Neural cell (in vitro differentiated cells): ENCODE measurements around the gene SACM1L. TPM values are rescaled to one million over a fixed set of nuclear protein-coding genes. Genes with fewer than 3 reads are reported as not detected.

ENCODE experiments used
- H2AFZ ChIP-seq: fragments of 200-600, 300-800 bp; sonication (generic), shearing (Covaris generic); 2 replicates; pipeline ENCODE4 v1.6.0; 2014; ENCODE audit warnings: low read depth, mild to moderate bottlenecking, antibody characterized with exemption, low read length, moderate library complexity
- H3F3A ChIP-seq: fragments of 200-600 bp; shearing (Covaris generic); 2 replicates; pipeline ENCODE4 v1.6.1; 2016; ENCODE audit warnings: mild to moderate bottlenecking, moderate library complexity, mixed read lengths, antibody characterized with exemption, low read length; ENCODE audit not compliant: insufficient read depth, poor library complexity, severe bottlenecking
- H3K27ac ChIP-seq: fragments of 200-600, 300-800 bp; sonication (generic), shearing (Covaris generic); 2 replicates; pipeline ENCODE4 v1.5.1; 2014; ENCODE audit warnings: mild to moderate bottlenecking, low read length, moderate library complexity
- H3K27me3 ChIP-seq: fragments of 300-800, 200-600 bp; sonication (generic), shearing (Covaris generic); 2 replicates; pipeline ENCODE4 v1.6.0; 2014; ENCODE audit warnings: mild to moderate bottlenecking, low read depth, low read length, moderate library complexity; ENCODE audit not compliant: insufficient read depth
- H3K36me3 ChIP-seq: fragments of 300-800, 200-600 bp; sonication (generic), shearing (Covaris generic); 2 replicates; pipeline ENCODE4 v1.5.1; 2014; ENCODE audit warnings: mild to moderate bottlenecking, antibody characterized with exemption, low read length, moderate library complexity; ENCODE audit not compliant: insufficient read depth
- H3K4me2 ChIP-seq: fragments of 300-800, 200-600 bp; sonication (generic), shearing (Covaris generic); 2 replicates; pipeline ENCODE4 v1.6.0; 2014; ENCODE audit warnings: mild to moderate bottlenecking, low read length
- H3K4me3 ChIP-seq: fragments of 300-800, 200-600 bp; sonication (generic), shearing (Covaris generic); 2 replicates; pipeline ENCODE4 v1.5.1; 2014; ENCODE audit warnings: mild to moderate bottlenecking, low read length, moderate library complexity
- H3K79me2 ChIP-seq: fragments of 200-600 bp; shearing (Covaris generic); replicated peaks from 2 replicates; pipeline ENCODE4 v1.6.0; 2014; ENCODE audit warnings: mild to moderate bottlenecking, low read length, moderate library complexity; ENCODE audit not compliant: insufficient read depth
- H3K9ac ChIP-seq: fragments of 300-800, 200-600 bp; sonication (generic), shearing (Covaris generic); 2 replicates; pipeline ENCODE4 v1.6.1; 2016; ENCODE audit warnings: mild to moderate bottlenecking, low read length, mixed read lengths
- H3K9me2 ChIP-seq: fragments of 200-600 bp; shearing (Covaris generic); 2 replicates; pipeline ENCODE4 v1.6.1; 2016; ENCODE audit warnings: mild to moderate bottlenecking, low read length, mixed read lengths; ENCODE audit not compliant: insufficient read depth
- H3K9me3 ChIP-seq: fragments of 200-600, 300-800 bp; sonication (generic), shearing (Covaris generic); 2 replicates; pipeline ENCODE4 v1.6.1; 2016; ENCODE audit warnings: mild to moderate bottlenecking, mixed run types, low read length, moderate library complexity, mixed read lengths
- H4K20me1 ChIP-seq: fragments of 200-600 bp; shearing (Covaris generic); 2 replicates; pipeline ENCODE4 v1.6.1; 2016; ENCODE audit warnings: mild to moderate bottlenecking, mixed run types; ENCODE audit not compliant: insufficient read depth
- CTCF ChIP-seq: fragments of 450-650 bp; IDR thresholded peaks from 2 replicates; pipeline ENCODE4 v1.5.1; 2014; ENCODE audit warnings: antibody characterized with exemption, mild to moderate bottlenecking, moderate library complexity; ENCODE audit not compliant: poor library complexity, severe bottlenecking
- EP300 ChIP-seq: fragments of 450-650 bp; conservative IDR thresholded peaks from 2 replicates; pipeline ENCODE4 v1.6.1; 2014; ENCODE audit warnings: antibody characterized with exemption, mild to moderate bottlenecking, moderate library complexity; ENCODE audit not compliant: poor library complexity, severe bottlenecking
- EZH2 ChIP-seq: fragments of 200-600, 300-800 bp; shearing (Covaris generic), sonication (generic); IDR thresholded peaks from 2 replicates; pipeline ENCODE4 v1.6.1; 2014; ENCODE audit warnings: antibody characterized with exemption, low read length, borderline replicate concordance, mild to moderate bottlenecking; ENCODE audit not compliant: insufficient read depth, poor library complexity, severe bottlenecking
- MXI1 ChIP-seq: fragments of 450-650 bp; conservative IDR thresholded peaks from 2 replicates; pipeline ENCODE4 v1.6.1; 2014; ENCODE audit warnings: antibody characterized with exemption, mild to moderate bottlenecking; ENCODE audit not compliant: poor library complexity, severe bottlenecking
- POLR2AphosphoS5 ChIP-seq: IDR thresholded peaks from 2 replicates; pipeline ENCODE4 v1.6.1; 2012
- RAD21 ChIP-seq: fragments of 450-650 bp; conservative IDR thresholded peaks from 2 replicates; pipeline ENCODE4 v1.6.1; 2014; ENCODE audit warnings: antibody characterized with exemption, mild to moderate bottlenecking, moderate library complexity
- REST ChIP-seq: IDR thresholded peaks from 2 replicates; pipeline ENCODE4 v1.6.1; 2012; ENCODE audit warnings: borderline replicate concordance
- SMC3 ChIP-seq: fragments of 450-650 bp; conservative IDR thresholded peaks from 2 replicates; pipeline ENCODE4 v1.6.1; 2014; ENCODE audit warnings: antibody characterized with exemption, mild to moderate bottlenecking, moderate library complexity; ENCODE audit not compliant: poor library complexity
- TAF1 ChIP-seq: IDR thresholded peaks from 2 replicates; pipeline ENCODE4 v1.6.1; 2012; ENCODE audit warnings: low read depth
- polyA plus RNA-seq: library from polyadenylated mRNA; depleted of rRNA; stranded (reverse); fragments of >200 nt; gene quantifications from 2 replicates; pipeline ENCODE4 v1.2.3, GENCODE V29; 2014

Gene SACM1L
- polyA plus RNA-seq, 1 donor from 2014 or later: 66.2 TPM

- Histone ChIP-seq H3K9me2 (no peaks in the 10 kb centered on the region), H3K4me2 (no peak overlapping the region), H3K9ac (no peak overlapping the region), H4K20me1 (no peaks in the 10 kb centered on the region), H3K27ac (no peak overlapping the region), H3K79me2 (no peaks in the 10 kb centered on the region), H3K27me3 (no peaks in the 10 kb centered on the region), H2AFZ (no peak overlapping the region), H3K9me3 (no peaks in the 10 kb centered on the region), H3F3A (no peaks in the 10 kb centered on the region), H3K4me3 (no peak overlapping the region), H3K36me3 (no peaks in the 10 kb centered on the region)
- TF ChIP-seq EZH2: no peak
- TF ChIP-seq POLR2AphosphoS5: no peak
- TF ChIP-seq EP300: no peak
- no peak for TF ChIP-seq CTCF
- no peak for TF ChIP-seq MXI1
- TF ChIP-seq SMC3: no peak
- no peak for TF ChIP-seq TAF1
- no peak for TF ChIP-seq RAD21
- TF ChIP-seq REST: no peak
Observed at GRCh38 chr3:45765266-45765851, 76.2 kb downstream of the SACM1L start.

- H3K9me2 ChIP-seq: no peaks in the 10 kb centered on the region
- no peak overlapping the region for H3K4me3 ChIP-seq
- H3K9ac ChIP-seq: no peak overlapping the region
- no peaks in the 10 kb centered on the region for H3K9me3 ChIP-seq
- H3K27me3 ChIP-seq: no peaks in the 10 kb centered on the region
- no peaks in the 10 kb centered on the region for H3K79me2 ChIP-seq
- no peak overlapping the region for H3K27ac ChIP-seq
- no peak for TF ChIP-seq TAF1
- no peak for TF ChIP-seq MXI1
- TF ChIP-seq EP300: no peak
- TF ChIP-seq SMC3: no peak
- H3F3A ChIP-seq: no peaks in the 10 kb centered on the region
- H3K36me3 ChIP-seq: no peaks in the 10 kb centered on the region
- H3K4me2 ChIP-seq: no peak overlapping the region
- no peaks in the 10 kb centered on the region for H4K20me1 ChIP-seq
- no peak overlapping the region for H2AFZ ChIP-seq
Observed at GRCh38 chr3:45765958-45766357, 76.8 kb downstream of the SACM1L start.
